HEK293 (cell line): ENCODE results near the gene IGFALS.

Experiments used
- CTCF ChIA-PET: fragments of 350-600 bp; formaldehyde crosslinking; extraction: SDS; loops from one replicate; lab custom pipeline; 2021; ENCODE audit warnings: antibody characterized with exemption; lab: Yijun Ruan, JAX
- POLR2A ChIA-PET: fragments of 300-600 bp; formaldehyde crosslinking; extraction: SDS; loops from one replicate; lab custom pipeline; 2020; ENCODE audit warnings: antibody characterized with exemption, inconsistent platforms; lab: Yijun Ruan, JAX
- H3K27ac ChIP-seq: fragments of 200-500 bp; sonication (Bioruptor generic); 2 replicates; pipeline ENCODE4 v1.5.1; 2014; ENCODE audit warnings: low read depth, low read length, control low read depth, inconsistent platforms; ENCODE audit errors: extremely low read depth
- H3K36me3 ChIP-seq, 2 experiments: fragments of 200-500 bp in 1 of 2; sonication (Bioruptor generic) in 1 of 2; 1 replicate in 1 of 2; 2 replicates in 1 of 2; pipeline ENCODE4 v1.5.1; 2014 to 2017; ENCODE audit warnings: inconsistent platforms in 2 of 2, low read length in 2 of 2; ENCODE audit not compliant: control insufficient read depth in 2 of 2, insufficient read depth in 1 of 2
- H3K4me1 ChIP-seq: fragments of 200-500 bp; sonication (Bioruptor generic); 2 replicates; pipeline ENCODE4 v1.5.1; 2014; ENCODE audit warnings: mild to moderate bottlenecking, low read length, inconsistent platforms; ENCODE audit not compliant: control insufficient read depth, insufficient read depth
- H3K4me3 ChIP-seq: 2 replicates; pipeline ENCODE4 v1.5.1; 2011; ENCODE audit warnings: low read depth, mild to moderate bottlenecking, control low read depth, low read length, moderate library complexity
- H3K9me3 ChIP-seq: fragments of 200-500 bp; sonication (Bioruptor generic); 2 replicates; pipeline ENCODE4 v1.5.1; 2014; ENCODE audit warnings: low read depth, low read length, inconsistent platforms; ENCODE audit not compliant: control insufficient read depth, insufficient read depth
- IKZF3 ChIP-seq: fragments of 450-650 bp; IDR thresholded peaks from 2 replicates; pipeline ENCODE4 v1.5.0; 2018; ENCODE audit warnings: missing biosample characterization, mild to moderate bottlenecking, missing genetic modification characterization, moderate library complexity
- KLF1 ChIP-seq: fragments of 450-650 bp; formaldehyde crosslinking; IDR thresholded peaks from 2 replicates; pipeline ENCODE4 v1.5.1; 2016; ENCODE audit warnings: missing biosample characterization, missing genetic modification characterization
- KLF9 ChIP-seq: fragments of 450-650 bp; formaldehyde crosslinking; IDR thresholded peaks from 2 replicates; pipeline ENCODE4 v1.5.1; 2016; ENCODE audit warnings: missing biosample characterization, missing genetic modification characterization, low read depth
- WT1 ChIP-seq: fragments of 450-650 bp; formaldehyde crosslinking; IDR thresholded peaks from 2 replicates; pipeline ENCODE4 v1.5.1; 2016; ENCODE audit warnings: missing biosample characterization, missing genetic modification characterization
- ZBTB21 ChIP-seq: fragments of 450-650 bp; formaldehyde crosslinking; IDR thresholded peaks from 2 replicates; pipeline ENCODE4 v1.5.1; 2017; ENCODE audit warnings: missing biosample characterization, missing genetic modification characterization
- ZFHX2 ChIP-seq: fragments of 450-650 bp; formaldehyde crosslinking; conservative IDR thresholded peaks from 2 replicates; pipeline ENCODE4 v1.5.1; 2016; ENCODE audit warnings: missing biosample characterization, missing genetic modification characterization
- ZNF133 ChIP-seq: fragments of 450-650 bp; formaldehyde crosslinking; IDR thresholded peaks from 2 replicates; pipeline ENCODE4 v1.5.1; 2016; ENCODE audit warnings: missing biosample characterization, missing genetic modification characterization
- ZNF19 ChIP-seq: fragments of 450-650 bp; formaldehyde crosslinking; IDR thresholded peaks from 2 replicates; pipeline ENCODE4; 2016; ENCODE audit warnings: missing biosample characterization, missing genetic modification characterization, low read depth
- ZNF404 ChIP-seq: fragments of 450-650 bp; formaldehyde crosslinking; IDR thresholded peaks from 2 replicates; pipeline ENCODE4 v1.5.1; 2017; ENCODE audit warnings: missing biosample characterization, missing genetic modification characterization
- ZNF48 ChIP-seq: fragments of 450-650 bp; formaldehyde crosslinking; IDR thresholded peaks from 2 replicates; pipeline ENCODE4 v1.5.1; 2016; ENCODE audit warnings: missing biosample characterization, missing genetic modification characterization
- ZNF548 ChIP-seq: fragments of 450-650 bp; formaldehyde crosslinking; IDR thresholded peaks from 2 replicates; pipeline ENCODE4 v1.5.1; 2016; ENCODE audit warnings: missing biosample characterization, missing genetic modification characterization
- ZNF555 ChIP-seq: fragments of 450-650 bp; formaldehyde crosslinking; conservative IDR thresholded peaks from 2 replicates; pipeline ENCODE4 v1.5.1; 2017; ENCODE audit warnings: missing biosample characterization, mild to moderate bottlenecking, missing genetic modification characterization, inconsistent platforms
- ZNF610 ChIP-seq: fragments of 450-650 bp; formaldehyde crosslinking; IDR thresholded peaks from 2 replicates; pipeline ENCODE4 v1.5.1; 2016; ENCODE audit warnings: missing biosample characterization, missing genetic modification characterization, borderline replicate concordance
- ZNF660 ChIP-seq: fragments of 450-650 bp; IDR thresholded peaks from 2 replicates; pipeline ENCODE4 v1.5.1; 2018; ENCODE audit warnings: missing biosample characterization, mild to moderate bottlenecking, missing genetic modification characterization
- ZNF76 ChIP-seq: fragments of 450-650 bp; formaldehyde crosslinking; IDR thresholded peaks from 2 replicates; pipeline ENCODE4; 2016; ENCODE audit warnings: low read depth, missing biosample characterization, missing genetic modification characterization, borderline replicate concordance
- ZNF791 ChIP-seq: fragments of 450-650 bp; formaldehyde crosslinking; IDR thresholded peaks from 2 replicates; pipeline ENCODE4 v1.5.1; 2016; ENCODE audit warnings: missing biosample characterization, missing genetic modification characterization
- ZNF837 ChIP-seq: fragments of 450-650 bp; formaldehyde crosslinking; IDR thresholded peaks from 2 replicates; pipeline ENCODE4 v1.5.1; 2016; ENCODE audit warnings: missing biosample characterization, missing genetic modification characterization
- ZNF843 ChIP-seq: fragments of 450-650 bp; formaldehyde crosslinking; IDR thresholded peaks from 2 replicates; pipeline ENCODE4 v1.5.1; 2016; ENCODE audit warnings: missing biosample characterization, missing genetic modification characterization
- ZSCAN16 ChIP-seq: fragments of 450-650 bp; formaldehyde crosslinking; IDR thresholded peaks from 2 replicates; pipeline ENCODE4 v1.5.1; 2016; ENCODE audit warnings: missing biosample characterization, missing genetic modification characterization
- ZXDB ChIP-seq: fragments of 450-650 bp; formaldehyde crosslinking; IDR thresholded peaks from 2 replicates; pipeline ENCODE4 v1.5.1; 2016; ENCODE audit warnings: missing biosample characterization, missing genetic modification characterization
- TF ChIP-seq, protein P1 (sequence below): fragments of 450-650 bp; formaldehyde crosslinking; IDR thresholded peaks from 2 replicates; pipeline ENCODE4 v1.5.0; 2017; ENCODE audit warnings: missing biosample characterization, missing genetic modification characterization, borderline replicate concordance
- TF ChIP-seq, protein P2 (sequence below): fragments of 450-650 bp; formaldehyde crosslinking; IDR thresholded peaks from 2 replicates; pipeline ENCODE4 v1.5.1; 2017; ENCODE audit warnings: missing biosample characterization, missing genetic modification characterization
- TF ChIP-seq, protein P3 (sequence below): IDR thresholded peaks from 2 replicates; pipeline ENCODE4 v1.6.1; 2011; ENCODE audit warnings: mild to moderate bottlenecking, low read depth, low read length, borderline replicate concordance
- TF ChIP-seq, protein P4 (sequence below): fragments of 450-650 bp; formaldehyde crosslinking; IDR thresholded peaks from 2 replicates; pipeline ENCODE4 v1.5.1; 2016; ENCODE audit warnings: missing biosample characterization, missing genetic modification characterization
- TF ChIP-seq, protein P5 (sequence below): fragments of 450-650 bp; formaldehyde crosslinking; IDR thresholded peaks from 2 replicates; pipeline ENCODE4 v1.5.1; 2016; ENCODE audit warnings: missing biosample characterization, missing genetic modification characterization
- TF ChIP-seq, protein P6 (sequence below): fragments of 450-650 bp; formaldehyde crosslinking; IDR thresholded peaks from 2 replicates; pipeline ENCODE4 v1.5.1; 2016; ENCODE audit warnings: missing biosample characterization, missing genetic modification characterization, low read depth
- TF ChIP-seq, protein P7 (sequence below): fragments of 450-650 bp; formaldehyde crosslinking; IDR thresholded peaks from 2 replicates; pipeline ENCODE4 v1.5.1; 2016; ENCODE audit warnings: missing biosample characterization, missing genetic modification characterization

The IGFALS gene

DNA sequence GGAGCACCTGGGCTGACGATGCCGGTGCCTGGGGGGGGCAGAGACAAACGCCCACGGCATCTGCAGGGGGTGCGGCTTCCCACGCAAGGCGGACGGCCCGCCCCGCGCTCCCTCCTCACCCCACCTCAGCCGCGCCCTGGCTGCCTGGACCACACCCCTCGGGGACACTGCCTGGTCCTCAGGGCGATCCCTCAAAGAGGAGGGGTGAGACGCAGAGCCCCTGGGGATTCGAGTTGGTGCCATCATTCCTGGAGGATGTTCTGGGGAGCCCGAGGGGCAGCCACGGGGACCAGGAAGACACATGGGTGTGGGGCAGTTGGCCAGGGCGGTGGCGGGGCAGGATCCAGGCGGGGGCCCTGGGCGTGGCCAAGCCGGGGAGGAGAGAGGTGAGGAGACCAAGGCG, 3.9 kb downstream of the IGFALS start:
- ChIA-PET CTCF (interaction anchor here (0.7 kb wide), 1 partner anchor 37 kb away, joined by 4 read pairs; no protein-coding TSS in a partner anchor), POLR2A (interaction anchor here (1.5 kb wide), 1 partner anchor 366 kb away, joined by 3 read pairs; the partner anchor contains the start of gene TRAF7)
- no peaks in the 10 kb centered on the region for H3K4me1 ChIP-seq
- H3K36me3 ChIP-seq = peaks cover 3 to 56% of the 10 kb centered on the region in 2 experiments; a peak in 2 of 3 replicates
- no peak overlapping the region for H3K27ac ChIP-seq
- H3K4me3 ChIP-seq = no peak overlapping the region
- no peaks in the 10 kb centered on the region for H3K9me3 ChIP-seq
- TF ChIP-seq ZNF610 (no peak), ZNF404 (tag by site-specific recombination) (no peak), WT1 (tag by site-specific recombination) (no peak), ZNF791 (no peak), KLF9 (tag by site-specific recombination) (peak; percentile 28; the same call in 1 of the 2 replicates), IKZF3 (tag by site-specific recombination) (no peak), ZNF76 (no peak), ZNF19 (tag by site-specific recombination) (no peak), ZNF555 (tag by site-specific recombination) (no peak), ZXDB (tag by site-specific recombination) (no peak), ZNF548 (tag by site-specific recombination) (no peak), ZSCAN16 (tag by site-specific recombination) (no peak), ZNF660 (no peak), KLF1 (tag by site-specific recombination) (peak; percentile 100), ZFHX2 (0 out of 2 replicates have a peak, but pooled peaks have one; percentile 30), ZNF48 (tag by site-specific recombination) (no peak), ZNF837 (no peak), ZBTB21 (tag by site-specific recombination) (no peak), ZNF133 (tag by site-specific recombination) (no peak), ZNF843 (tag by site-specific recombination) (no peak)
- TF ChIP-seq, protein P1, sequence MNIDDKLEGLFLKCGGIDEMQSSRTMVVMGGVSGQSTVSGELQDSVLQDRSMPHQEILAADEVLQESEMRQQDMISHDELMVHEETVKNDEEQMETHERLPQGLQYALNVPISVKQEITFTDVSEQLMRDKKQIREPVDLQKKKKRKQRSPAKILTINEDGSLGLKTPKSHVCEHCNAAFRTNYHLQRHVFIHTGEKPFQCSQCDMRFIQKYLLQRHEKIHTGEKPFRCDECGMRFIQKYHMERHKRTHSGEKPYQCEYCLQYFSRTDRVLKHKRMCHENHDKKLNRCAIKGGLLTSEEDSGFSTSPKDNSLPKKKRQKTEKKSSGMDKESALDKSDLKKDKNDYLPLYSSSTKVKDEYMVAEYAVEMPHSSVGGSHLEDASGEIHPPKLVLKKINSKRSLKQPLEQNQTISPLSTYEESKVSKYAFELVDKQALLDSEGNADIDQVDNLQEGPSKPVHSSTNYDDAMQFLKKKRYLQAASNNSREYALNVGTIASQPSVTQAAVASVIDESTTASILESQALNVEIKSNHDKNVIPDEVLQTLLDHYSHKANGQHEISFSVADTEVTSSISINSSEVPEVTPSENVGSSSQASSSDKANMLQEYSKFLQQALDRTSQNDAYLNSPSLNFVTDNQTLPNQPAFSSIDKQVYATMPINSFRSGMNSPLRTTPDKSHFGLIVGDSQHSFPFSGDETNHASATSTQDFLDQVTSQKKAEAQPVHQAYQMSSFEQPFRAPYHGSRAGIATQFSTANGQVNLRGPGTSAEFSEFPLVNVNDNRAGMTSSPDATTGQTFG (tag by site-specific recombination) = no peak
- TF ChIP-seq, protein P2, sequence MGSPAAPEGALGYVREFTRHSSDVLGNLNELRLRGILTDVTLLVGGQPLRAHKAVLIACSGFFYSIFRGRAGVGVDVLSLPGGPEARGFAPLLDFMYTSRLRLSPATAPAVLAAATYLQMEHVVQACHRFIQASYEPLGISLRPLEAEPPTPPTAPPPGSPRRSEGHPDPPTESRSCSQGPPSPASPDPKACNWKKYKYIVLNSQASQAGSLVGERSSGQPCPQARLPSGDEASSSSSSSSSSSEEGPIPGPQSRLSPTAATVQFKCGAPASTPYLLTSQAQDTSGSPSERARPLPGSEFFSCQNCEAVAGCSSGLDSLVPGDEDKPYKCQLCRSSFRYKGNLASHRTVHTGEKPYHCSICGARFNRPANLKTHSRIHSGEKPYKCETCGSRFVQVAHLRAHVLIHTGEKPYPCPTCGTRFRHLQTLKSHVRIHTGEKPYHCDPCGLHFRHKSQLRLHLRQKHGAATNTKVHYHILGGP = no peak
- TF ChIP-seq, protein P3, sequence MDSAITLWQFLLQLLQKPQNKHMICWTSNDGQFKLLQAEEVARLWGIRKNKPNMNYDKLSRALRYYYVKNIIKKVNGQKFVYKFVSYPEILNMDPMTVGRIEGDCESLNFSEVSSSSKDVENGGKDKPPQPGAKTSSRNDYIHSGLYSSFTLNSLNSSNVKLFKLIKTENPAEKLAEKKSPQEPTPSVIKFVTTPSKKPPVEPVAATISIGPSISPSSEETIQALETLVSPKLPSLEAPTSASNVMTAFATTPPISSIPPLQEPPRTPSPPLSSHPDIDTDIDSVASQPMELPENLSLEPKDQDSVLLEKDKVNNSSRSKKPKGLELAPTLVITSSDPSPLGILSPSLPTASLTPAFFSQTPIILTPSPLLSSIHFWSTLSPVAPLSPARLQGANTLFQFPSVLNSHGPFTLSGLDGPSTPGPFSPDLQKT = no peak
- TF ChIP-seq, protein P4, sequence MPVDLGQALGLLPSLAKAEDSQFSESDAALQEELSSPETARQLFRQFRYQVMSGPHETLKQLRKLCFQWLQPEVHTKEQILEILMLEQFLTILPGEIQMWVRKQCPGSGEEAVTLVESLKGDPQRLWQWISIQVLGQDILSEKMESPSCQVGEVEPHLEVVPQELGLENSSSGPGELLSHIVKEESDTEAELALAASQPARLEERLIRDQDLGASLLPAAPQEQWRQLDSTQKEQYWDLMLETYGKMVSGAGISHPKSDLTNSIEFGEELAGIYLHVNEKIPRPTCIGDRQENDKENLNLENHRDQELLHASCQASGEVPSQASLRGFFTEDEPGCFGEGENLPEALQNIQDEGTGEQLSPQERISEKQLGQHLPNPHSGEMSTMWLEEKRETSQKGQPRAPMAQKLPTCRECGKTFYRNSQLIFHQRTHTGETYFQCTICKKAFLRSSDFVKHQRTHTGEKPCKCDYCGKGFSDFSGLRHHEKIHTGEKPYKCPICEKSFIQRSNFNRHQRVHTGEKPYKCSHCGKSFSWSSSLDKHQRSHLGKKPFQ (tag by site-specific recombination) = no peak
- TF ChIP-seq, protein P5, sequence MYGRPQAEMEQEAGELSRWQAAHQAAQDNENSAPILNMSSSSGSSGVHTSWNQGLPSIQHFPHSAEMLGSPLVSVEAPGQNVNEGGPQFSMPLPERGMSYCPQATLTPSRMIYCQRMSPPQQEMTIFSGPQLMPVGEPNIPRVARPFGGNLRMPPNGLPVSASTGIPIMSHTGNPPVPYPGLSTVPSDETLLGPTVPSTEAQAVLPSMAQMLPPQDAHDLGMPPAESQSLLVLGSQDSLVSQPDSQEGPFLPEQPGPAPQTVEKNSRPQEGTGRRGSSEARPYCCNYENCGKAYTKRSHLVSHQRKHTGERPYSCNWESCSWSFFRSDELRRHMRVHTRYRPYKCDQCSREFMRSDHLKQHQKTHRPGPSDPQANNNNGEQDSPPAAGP = peak; percentile 51; the same call in 1 of the 2 replicates
- TF ChIP-seq, protein P6, sequence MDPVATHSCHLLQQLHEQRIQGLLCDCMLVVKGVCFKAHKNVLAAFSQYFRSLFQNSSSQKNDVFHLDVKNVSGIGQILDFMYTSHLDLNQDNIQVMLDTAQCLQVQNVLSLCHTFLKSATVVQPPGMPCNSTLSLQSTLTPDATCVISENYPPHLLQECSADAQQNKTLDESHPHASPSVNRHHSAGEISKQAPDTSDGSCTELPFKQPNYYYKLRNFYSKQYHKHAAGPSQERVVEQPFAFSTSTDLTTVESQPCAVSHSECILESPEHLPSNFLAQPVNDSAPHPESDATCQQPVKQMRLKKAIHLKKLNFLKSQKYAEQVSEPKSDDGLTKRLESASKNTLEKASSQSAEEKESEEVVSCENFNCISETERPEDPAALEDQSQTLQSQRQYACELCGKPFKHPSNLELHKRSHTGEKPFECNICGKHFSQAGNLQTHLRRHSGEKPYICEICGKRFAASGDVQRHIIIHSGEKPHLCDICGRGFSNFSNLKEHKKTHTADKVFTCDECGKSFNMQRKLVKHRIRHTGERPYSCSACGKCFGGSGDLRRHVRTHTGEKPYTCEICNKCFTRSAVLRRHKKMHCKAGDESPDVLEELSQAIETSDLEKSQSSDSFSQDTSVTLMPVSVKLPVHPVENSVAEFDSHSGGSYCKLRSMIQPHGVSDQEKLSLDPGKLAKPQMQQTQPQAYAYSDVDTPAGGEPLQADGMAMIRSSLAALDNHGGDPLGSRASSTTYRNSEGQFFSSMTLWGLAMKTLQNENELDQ (tag by site-specific recombination) = no peak
- TF ChIP-seq, protein P7, sequence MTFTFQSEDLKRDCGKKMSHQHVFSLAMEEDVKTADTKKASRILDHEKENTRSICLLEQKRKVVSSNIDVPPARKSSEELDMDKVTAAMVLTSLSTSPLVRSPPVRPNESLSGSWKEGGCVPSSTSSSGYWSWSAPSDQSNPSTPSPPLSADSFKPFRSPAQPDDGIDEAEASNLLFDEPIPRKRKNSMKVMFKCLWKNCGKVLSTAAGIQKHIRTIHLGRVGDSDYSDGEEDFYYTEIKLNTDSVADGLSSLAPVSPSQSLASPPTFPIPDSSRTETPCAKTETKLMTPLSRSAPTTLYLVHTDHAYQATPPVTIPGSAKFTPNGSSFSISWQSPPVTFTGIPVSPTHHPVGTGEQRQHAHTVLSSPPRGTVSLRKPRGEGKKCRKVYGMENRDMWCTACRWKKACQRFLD (tag by site-specific recombination) = no peak
